ENCODE measurements around the gene GLUD1.
"Not testable (repeated sequence)": the region's sequence is repeated elsewhere in the genome, so short reads cannot be mapped to it uniquely, and the experiment has no call there.

Gene GLUD1

DNA sequence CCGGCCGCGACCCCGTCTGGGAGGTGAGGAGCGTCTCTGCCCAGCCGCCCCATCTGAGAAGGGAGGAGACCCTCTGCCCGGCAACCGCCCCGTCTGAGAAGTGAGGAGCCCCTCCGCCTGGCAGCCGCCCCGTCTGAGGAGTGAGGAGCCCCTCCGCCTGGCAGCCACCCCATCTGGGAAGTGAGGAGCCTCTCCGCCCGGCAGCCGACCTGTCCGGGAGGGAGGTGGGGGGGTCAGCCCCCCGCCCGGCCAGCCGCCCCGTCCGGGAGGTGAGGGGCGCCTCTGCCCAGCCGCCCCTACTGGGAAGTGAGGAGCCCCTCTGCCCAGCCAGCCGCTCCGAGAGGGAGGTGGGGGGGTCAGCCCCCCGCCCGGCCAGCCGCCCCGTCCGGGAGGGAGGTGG lies 14.0 kb downstream of the GLUD1 start:
- H3K27me3 ChIP-seq (replicated peaks); H3K36me3 ChIP-seq (replicated peaks); DNase-seq; in situ Hi-C loops (cut with HindIII; ENCODE audit: low pct_ligation_motif_present, low sequenced_read_pairs); H3K27ac ChIP-seq; H3K4me3 ChIP-seq (ENCODE audit: low read depth, low read length): not testable (repeated sequence)

DNA sequence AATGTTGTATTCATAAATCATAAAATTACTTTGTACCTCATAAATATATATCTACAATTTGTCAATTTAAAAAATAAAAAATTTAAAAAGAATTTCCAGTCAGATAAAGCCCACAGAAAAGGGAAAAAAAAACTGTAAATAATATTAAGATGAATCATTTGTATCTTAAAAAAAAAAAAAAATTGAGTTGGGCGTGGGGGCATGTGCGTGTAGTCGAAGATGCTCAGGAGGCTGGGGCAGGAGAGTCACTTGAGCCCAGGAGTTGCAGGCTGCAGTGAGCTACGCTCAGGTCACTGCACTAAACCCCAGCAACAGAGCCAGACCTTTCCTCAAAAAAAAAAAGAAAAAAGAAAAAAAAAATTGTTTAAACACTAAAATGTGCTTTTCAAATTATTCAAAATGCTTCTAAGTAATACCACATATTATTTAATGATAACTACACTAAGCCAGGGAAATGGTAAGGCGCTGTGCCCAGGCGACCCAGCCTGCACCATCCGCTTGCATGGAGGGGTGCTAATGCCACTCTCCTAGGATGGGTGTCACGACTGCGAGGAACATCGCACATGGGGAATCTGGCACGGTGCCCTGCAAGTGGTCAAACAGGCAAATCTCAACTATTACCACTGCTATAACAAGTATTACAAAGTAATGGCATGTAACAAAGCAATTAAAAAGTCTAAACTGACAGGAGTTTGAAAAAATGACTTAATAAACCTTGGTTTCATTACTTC lies 15.4 kb downstream of the GLUD1 start:
- no peak overlapping the region for H3K27ac ChIP-seq
- no peak overlapping the region for H3K4me3 ChIP-seq (ENCODE audit: low read depth, low read length)
- DNase-seq, result no peak
- no peaks in the 10 kb centered on the region for H3K36me3 ChIP-seq (replicated peaks)
- in situ Hi-C loops (cut with HindIII; ENCODE audit: low pct_ligation_motif_present, low sequenced_read_pairs), result no loop called here
- no peaks in the 10 kb centered on the region for H3K27me3 ChIP-seq (replicated peaks)
- TF ChIP-seq, protein P1, sequence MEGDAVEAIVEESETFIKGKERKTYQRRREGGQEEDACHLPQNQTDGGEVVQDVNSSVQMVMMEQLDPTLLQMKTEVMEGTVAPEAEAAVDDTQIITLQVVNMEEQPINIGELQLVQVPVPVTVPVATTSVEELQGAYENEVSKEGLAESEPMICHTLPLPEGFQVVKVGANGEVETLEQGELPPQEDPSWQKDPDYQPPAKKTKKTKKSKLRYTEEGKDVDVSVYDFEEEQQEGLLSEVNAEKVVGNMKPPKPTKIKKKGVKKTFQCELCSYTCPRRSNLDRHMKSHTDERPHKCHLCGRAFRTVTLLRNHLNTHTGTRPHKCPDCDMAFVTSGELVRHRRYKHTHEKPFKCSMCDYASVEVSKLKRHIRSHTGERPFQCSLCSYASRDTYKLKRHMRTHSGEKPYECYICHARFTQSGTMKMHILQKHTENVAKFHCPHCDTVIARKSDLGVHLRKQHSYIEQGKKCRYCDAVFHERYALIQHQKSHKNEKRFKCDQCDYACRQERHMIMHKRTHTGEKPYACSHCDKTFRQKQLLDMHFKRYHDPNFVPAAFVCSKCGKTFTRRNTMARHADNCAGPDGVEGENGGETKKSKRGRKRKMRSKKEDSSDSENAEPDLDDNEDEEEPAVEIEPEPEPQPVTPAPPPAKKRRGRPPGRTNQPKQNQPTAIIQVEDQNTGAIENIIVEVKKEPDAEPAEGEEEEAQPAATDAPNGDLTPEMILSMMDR (IDR thresholded peaks at IDR 0.05; ENCODE audit: low read depth, low read length, missing control alignments), result no peak

DNA sequence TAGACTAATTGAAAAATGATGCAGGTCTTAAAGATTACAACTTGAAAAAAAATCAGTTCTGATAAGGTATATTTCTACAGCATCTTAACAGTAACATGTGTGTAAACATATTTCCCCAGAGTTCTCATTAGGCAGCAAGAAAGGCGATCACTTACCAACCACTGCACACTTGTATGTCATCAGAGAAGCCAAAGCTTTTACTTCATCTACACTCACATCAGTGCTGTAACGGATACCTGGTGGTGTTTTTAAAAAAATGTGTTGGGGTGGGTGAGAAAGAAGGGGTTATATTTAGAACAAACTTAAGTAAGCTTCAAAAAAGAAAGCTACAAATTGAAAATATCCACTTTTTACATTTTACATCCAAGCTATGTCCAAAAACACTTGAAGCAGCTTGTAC lies 18.2 kb downstream of the GLUD1 start:
- H3K36me3 ChIP-seq (replicated peaks); H3K4me3 ChIP-seq (ENCODE audit: low read depth, low read length); in situ Hi-C loops (cut with HindIII; ENCODE audit: low pct_ligation_motif_present, low sequenced_read_pairs); H3K27ac ChIP-seq; H3K27me3 ChIP-seq (replicated peaks); DNase-seq: not testable (repeated sequence)

DNA sequence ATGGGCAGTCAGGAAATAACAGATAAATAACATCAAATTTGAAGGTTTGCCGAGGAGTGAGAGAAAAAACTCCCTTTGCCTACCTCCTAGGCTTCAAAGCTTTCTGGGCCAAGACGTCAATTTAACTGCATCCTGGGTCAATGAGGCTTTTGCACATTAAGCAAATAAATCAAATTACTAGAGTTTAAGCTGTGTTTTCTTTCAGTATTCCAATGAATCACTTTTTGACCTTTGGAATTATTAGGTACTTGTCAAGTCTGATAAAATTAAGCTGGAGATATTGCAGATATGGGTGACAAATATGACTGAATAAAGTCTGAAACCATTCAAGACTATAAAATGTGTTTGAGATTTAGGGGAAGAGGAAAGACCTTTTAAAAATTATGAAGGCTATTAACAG lies 22.2 kb downstream of the GLUD1 start:
- TF ChIP-seq, protein P1 (IDR thresholded peaks at IDR 0.05; ENCODE audit: low read depth, low read length, missing control alignments), result no peak
- Histone ChIP-seq H3K4me3 (ENCODE audit: low read depth, low read length) (no peak overlapping the region), H3K27me3 (replicated peaks) (no peaks in the 10 kb centered on the region), H3K36me3 (replicated peaks) (peaks cover 17% of the 10 kb centered on the region), H3K27ac (no peak overlapping the region)
- no peak for DNase-seq
- in situ Hi-C loops (cut with HindIII; ENCODE audit: low pct_ligation_motif_present, low sequenced_read_pairs), result no loop called here

DNA sequence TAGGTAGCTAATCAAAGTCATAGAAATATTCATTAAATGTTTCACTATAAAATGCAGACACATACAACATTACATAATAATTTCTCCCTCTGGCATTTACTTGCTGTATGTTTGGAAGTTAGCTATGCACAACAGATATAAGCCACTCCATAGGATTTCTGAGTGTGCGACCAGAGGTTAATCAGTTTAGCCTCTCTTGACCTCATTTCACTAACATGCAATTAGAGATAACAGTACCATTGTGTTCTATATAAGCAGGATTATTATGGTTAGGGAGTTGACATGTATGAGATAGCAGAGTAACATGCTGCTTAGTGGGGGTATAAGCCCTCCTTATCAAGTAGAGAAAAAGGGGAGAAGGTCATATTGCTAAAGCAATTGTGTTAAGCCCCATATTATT lies 26.4 kb downstream of the GLUD1 start:
- TF ChIP-seq, protein P1 (IDR thresholded peaks at IDR 0.05; ENCODE audit: low read depth, low read length, missing control alignments), result no peak
- no peak for DNase-seq
- H3K4me3 ChIP-seq (ENCODE audit: low read depth, low read length), result no peak overlapping the region
- no peaks in the 10 kb centered on the region for H3K27me3 ChIP-seq (replicated peaks)
- in situ Hi-C loops (cut with HindIII; ENCODE audit: low pct_ligation_motif_present, low sequenced_read_pairs), result no loop called here
- no peak overlapping the region for H3K27ac ChIP-seq
- peaks cover 34% of the 10 kb centered on the region for H3K36me3 ChIP-seq (replicated peaks)

DNA sequence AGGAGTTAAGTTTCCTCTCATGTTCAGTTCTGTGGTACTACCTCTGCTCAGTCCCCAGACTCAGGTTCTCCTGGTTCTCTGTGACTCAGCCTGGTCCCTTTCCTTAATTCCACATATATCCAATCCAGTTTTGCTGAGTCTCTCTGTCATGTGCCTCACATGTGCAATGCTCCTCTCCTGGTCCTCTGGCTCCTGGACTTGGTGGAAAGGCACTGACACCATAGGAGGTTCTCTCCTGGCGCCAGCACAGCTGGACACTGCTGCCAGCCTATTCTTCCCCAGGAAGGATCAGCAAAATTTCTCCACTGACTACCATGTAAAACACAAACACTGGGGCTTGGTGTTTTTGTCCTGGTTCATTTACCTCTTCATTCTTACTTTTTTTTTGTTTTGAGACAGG lies 27.8 kb downstream of the GLUD1 start:
- TF ChIP-seq, protein P1 (IDR thresholded peaks at IDR 0.05; ENCODE audit: low read depth, low read length, missing control alignments), result no peak
- DNase-seq, result no peak
- Histone ChIP-seq H3K4me3 (ENCODE audit: low read depth, low read length) (no peak overlapping the region), H3K27me3 (replicated peaks) (no peaks in the 10 kb centered on the region), H3K36me3 (replicated peaks) (peaks cover 44% of the 10 kb centered on the region), H3K27ac (no peak overlapping the region)
- in situ Hi-C loops (cut with HindIII; ENCODE audit: low pct_ligation_motif_present, low sequenced_read_pairs), result no loop called here

- TF ChIP-seq, protein P1 (IDR thresholded peaks at IDR 0.05; ENCODE audit: low read depth, low read length, missing control alignments), result no peak
- H3K36me3 ChIP-seq (replicated peaks), result peaks cover 49% of the 10 kb centered on the region
These were observed 28.5 kb downstream of the GLUD1 start for GRCh38 chr10:87066178-87066577.

More at GRCh38 chr10:87066178-87066577, 28.5 kb downstream of the GLUD1 start:
- no peak for DNase-seq
- Histone ChIP-seq H3K27me3 (replicated peaks) (no peaks in the 10 kb centered on the region), H3K27ac (no peak overlapping the region), H3K4me3 (ENCODE audit: low read depth, low read length) (no peak overlapping the region)
- in situ Hi-C loops (cut with HindIII; ENCODE audit: low pct_ligation_motif_present, low sequenced_read_pairs), result no loop called here
